A673 (cell line): ENCODE measurements around the gene OR2V1.

Experiments used
- EZH2 ChIP-seq: fragments of 200-600 bp; sonication (generic); IDR thresholded peaks from 2 replicates; pipeline ENCODE4 v1.6.1; 2017; ENCODE audit warnings: borderline replicate concordance, low read depth, mild to moderate bottlenecking, mixed read lengths, antibody characterized with exemption, low read length; ENCODE audit not compliant: poor library complexity, severe bottlenecking
- TF ChIP-seq, protein P1 (sequence below): fragments of 300-800, 200-600 bp; sonication (generic); conservative IDR thresholded peaks from 2 replicates; pipeline ENCODE4 v1.5.1; 2017; ENCODE audit warnings: low read depth, mild to moderate bottlenecking, antibody characterized with exemption, low read length, moderate library complexity, mixed read lengths

GRCh38 chr5:181168595-181169118, 37.7 kb upstream of the OR2V1 start:
- TF ChIP-seq, protein P1, sequence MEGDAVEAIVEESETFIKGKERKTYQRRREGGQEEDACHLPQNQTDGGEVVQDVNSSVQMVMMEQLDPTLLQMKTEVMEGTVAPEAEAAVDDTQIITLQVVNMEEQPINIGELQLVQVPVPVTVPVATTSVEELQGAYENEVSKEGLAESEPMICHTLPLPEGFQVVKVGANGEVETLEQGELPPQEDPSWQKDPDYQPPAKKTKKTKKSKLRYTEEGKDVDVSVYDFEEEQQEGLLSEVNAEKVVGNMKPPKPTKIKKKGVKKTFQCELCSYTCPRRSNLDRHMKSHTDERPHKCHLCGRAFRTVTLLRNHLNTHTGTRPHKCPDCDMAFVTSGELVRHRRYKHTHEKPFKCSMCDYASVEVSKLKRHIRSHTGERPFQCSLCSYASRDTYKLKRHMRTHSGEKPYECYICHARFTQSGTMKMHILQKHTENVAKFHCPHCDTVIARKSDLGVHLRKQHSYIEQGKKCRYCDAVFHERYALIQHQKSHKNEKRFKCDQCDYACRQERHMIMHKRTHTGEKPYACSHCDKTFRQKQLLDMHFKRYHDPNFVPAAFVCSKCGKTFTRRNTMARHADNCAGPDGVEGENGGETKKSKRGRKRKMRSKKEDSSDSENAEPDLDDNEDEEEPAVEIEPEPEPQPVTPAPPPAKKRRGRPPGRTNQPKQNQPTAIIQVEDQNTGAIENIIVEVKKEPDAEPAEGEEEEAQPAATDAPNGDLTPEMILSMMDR, result no peak
- TF ChIP-seq EZH2, result no peak
